Measurements from ENCODE around the gene PRKAR1A.
"Not testable (repeated sequence)": the region's sequence is repeated elsewhere in the genome, so short reads cannot be mapped to it uniquely, and the experiment has no call there.

PRKAR1A gene

DNA sequence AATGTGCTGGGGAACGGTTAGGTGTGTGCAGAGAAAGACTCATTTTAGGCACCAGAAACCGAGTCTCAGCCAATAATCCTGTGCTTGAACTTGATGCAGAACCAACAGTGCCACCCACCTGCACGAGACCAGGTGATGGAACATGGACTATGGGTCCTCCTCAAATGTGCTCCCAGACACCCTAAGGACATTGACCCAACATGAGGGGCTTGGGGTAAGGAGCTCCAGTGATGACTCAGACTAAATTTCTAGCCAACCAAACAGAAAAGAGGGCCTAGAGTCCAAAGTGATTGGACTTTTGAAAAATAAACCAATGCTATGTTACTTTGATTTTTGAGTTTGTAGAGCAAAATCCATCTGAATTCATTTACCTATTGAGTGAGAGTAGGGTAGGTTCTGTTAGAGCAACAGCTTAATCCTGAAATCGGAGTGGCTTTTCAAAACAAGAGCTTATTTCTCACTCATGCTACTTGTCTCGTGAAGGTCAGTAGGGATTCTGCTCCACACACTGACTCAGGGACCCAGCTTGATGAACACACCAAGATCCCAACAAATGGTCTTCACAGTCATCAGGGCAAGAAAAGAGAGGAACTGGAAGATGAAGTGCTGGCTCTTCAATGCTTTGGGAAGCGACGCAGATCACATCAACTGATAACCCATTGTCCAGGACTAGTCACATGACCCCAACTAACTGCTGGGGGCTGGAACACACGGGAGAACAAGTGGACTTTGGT is 67.1 kb downstream of the PRKAR1A start:
- no peak for DNase-seq (ENCODE audit: low spot score)

DNA sequence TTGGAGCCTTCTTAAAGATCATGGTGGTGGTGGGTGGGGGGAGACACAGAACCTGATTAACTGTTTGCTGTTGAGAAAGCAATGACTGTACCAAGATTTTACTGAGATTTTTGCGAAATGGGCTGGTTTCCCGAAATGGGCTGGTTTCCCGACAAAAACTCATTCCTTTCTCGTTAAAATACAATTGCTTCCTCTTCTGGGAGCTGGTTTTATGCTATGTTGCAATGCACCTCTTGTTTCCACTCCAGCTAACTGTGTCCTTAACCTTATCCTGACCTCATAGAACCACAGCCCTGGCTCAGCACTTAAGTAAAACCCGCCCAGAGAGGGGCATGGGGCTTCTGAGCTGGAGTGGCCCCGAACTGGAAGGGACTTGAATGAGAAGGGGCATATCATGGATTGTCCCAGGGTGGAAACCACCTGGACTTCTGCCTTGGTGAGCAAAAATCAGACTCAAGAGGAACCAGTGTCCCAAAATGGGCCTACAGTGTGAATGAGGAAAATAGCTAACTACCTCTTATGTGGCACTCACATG is 68.1 kb downstream of the PRKAR1A start:
- DNase-seq (ENCODE audit: low spot score), result no peak

DNA sequence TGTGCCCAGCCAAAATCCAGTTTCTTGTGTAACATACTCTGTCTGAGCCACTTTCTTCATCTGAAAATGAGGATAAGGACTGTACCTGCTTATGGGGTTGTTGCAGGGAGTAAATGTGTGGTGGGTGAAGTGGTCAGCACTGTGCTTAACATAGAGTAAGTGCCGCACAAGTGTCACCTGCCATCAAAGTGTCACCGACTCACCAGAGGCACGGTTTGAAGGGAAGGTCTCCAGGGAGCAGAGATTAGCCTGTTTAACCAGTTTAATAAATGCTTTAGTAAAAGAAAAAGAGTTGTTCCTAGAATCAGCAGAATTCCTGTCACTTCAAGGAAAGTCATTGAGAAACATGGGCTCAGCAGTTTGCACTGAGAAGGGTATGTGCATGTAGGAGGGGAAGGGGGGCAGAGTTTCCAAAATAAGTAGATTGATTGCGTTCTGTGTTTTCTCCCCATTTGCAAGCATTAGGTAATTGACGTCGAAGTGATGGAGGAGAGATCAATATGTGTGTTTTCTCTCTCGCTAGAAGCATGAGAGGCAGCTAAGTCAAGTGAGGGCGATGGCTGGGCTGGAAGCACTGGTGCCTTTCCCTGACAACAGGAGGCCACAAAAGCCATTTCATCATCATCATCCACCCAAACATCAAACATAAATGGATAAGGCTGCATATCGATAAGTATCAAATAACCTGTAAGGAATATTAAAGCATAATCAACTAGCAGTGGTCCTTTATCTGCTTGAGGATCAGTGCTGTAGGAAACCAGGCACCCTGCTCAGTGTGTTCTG is 69.8 kb downstream of the PRKAR1A start:
- no peak for DNase-seq (ENCODE audit: low spot score)

DNA sequence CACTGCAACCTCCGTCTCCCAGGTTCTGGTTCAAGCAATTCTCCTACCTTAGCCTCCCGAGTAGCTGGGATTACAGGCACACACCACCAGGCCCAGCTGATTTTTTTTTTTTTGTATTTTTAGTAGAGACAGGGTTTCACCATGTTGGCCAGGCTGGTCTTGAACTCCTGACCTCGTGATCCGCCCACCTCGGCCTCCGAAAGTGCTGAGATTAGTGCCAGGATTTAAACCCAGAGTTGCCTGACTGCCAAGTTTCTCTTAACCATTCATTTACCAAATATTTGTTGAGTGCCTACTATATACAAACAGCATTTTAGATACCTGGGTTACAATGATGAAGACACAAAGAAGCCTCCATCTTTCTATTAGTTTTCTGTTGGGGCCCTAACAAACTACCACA is 70.6 kb downstream of the PRKAR1A start:
- not testable (repeated sequence) for DNase-seq (ENCODE audit: low spot score)

DNA sequence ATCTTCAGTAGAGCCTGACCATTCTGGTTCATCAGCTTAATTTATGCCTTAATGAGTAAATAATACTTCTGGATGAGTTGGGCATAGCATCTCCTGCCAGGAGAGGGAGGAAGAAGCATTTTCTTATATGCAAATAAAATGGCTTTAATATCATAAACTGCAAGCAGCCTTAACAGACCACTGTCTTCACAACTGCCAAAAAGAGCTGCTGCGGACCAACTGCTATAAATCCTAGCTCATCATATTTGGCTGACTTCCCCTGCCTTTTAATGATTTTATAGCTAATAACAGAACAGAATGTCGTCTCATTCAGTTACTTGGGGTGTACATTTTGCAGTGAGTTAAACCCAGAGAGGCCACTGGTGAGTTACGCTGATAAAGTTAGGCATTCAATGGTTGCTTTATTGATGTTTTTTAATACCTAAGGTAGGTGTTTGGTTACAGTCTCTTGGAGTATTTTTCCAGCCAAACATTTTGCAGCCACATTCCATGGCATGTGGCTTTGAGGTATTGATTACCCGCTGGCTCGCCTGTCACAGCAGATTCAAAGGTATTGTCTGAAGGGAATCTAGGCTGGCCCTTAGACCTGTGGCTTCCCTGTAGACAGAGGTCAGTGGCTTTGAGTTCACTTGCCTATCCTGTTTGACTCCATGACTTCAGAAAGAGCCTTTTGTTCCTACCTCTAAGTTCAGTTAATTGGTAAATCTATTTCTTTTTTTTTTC is 72.5 kb downstream of the PRKAR1A start:
- DNase-seq (ENCODE audit: low spot score), result no peak

DNA sequence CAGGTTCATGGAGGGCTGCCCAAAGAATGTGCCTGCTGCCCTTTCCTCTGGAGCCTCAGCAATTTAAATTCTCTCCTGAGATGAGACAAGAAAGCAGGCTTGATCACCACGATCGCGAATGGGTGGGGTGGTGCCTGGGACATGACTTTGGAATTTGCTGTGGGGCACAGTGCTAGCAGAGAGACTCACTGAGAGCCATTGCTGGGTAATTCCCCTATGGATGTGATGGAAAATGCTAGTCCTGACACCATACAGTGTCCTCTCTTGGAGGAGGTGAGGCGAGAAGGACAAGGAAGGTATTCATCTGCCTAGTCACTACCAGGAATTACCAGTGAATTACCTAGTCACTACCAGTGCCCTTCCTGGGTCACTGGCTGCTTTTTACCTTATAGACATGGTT is 73.4 kb downstream of the PRKAR1A start:
- DNase-seq (ENCODE audit: low spot score), result no peak

DNA sequence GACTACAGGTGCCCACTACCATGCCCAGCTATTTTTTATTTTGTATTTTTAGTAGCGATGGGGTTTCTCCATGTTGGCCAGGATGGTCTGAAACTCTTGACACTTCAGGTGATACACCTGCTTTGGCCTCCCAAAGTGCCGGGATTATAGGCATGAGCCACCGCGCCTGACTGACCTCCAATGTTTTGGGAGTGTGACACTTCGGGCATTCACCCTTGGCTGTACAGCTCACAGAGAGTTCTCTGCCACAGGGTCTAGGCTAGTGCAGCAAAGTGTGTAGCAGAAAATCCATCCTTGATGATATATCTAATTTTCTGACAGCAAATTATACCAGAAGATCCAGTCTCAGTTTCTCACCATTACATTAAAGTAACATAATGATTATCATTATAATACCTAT is 74.8 kb downstream of the PRKAR1A start:
- no peak for DNase-seq (ENCODE audit: low spot score)

DNA sequence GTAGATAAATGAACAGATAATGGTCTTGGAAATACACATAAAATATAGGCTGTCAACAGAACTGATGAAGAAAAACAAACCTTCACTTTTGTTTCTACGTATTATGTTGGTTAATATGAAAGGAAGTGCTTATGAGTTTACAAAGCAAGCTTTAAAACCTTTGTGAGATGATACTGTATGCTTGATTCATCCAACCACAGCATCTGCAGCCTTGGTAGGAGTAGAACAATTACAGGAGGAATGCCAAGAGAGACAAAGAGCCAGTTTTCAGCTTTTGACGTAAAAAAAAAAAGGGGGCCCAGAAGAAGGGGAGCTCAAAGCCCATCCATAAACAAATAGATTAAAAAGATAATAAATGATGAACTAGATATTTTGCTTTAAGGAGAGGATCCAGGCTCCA is 75.6 kb downstream of the PRKAR1A start:
- DNase-seq (ENCODE audit: low spot score), result no peak

DNA sequence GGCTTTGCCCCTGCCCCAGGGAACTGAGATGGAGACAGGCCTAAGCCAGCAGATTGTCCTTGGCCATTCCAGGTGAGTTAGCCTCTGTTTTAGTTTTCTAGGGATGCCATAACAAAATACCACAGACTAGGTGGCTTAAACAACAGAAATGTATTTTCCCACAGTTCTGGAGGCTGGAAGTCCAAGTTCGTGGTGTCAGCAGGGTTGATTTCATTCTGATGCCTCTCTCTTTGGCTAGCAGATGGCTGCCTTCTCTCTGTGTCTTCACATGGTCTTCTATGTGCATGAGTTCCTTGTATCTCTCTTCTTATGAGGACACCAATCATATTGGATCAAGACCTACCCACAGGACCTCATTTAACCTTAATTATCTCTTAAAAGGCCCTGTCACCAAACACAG is 76.1 kb downstream of the PRKAR1A start:
- DNase-seq (ENCODE audit: low spot score), result no peak

DNA sequence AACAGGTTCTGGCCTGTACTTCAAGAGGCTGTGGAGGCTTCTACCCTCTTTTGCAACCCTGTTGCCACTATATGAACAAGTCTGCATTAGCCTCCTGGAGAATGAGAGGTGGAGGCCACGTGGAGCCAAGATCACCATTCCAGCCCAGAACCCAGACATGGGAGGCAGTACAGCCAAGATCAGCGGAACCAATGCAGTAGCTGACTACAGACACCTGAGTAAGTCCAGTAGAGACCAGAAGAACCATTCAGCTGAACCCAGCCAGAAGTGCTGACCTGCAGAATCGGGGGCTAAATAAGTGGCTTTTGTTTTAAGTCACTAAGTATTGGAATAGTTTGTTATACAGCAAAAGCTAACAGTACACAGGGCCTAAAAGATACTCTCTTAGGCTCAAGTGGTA is 76.9 kb downstream of the PRKAR1A start:
- DNase-seq (ENCODE audit: low spot score), result no peak

DNA sequence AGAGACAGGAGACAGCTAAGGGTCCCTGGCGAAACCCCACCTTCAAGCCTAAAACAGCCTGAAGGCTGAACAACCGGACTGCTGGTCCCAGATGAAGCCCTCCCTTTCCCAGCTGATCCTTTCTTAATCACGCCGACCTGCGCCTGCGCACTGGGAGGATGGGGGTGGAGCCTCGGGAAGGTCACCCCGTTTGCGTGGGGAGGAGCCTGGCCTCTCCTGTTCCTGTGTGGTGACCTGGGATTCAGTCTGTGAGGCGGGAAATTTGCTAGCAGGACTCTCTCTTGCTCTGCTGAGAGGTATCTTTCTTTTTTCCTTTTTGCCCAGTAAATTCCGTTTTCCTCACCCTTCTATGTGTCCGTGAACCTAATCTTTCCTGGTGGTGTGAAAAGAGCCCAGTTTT is 79.4 kb downstream of the PRKAR1A start:
- DNase-seq (ENCODE audit: low spot score), result no peak

DNA sequence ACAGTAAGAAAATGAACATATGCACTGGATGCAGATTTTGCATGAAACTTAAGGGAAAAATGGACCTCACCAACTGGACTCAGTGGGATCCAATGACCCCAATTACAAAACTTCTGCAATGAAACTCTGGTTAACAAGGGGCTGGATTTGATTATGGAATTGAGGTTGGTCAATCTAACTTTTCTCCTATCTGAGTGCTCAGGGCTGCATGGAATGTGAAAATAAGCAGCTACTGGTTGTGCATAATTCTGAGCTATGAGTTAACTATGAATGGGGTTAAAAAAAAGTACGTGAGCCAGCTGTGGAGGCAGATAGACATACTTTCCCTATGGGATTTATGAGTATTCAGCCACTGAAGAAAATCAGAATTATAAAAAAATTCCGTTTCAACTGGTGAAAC is 79.8 kb downstream of the PRKAR1A start:
- no peak for DNase-seq (ENCODE audit: low spot score)

DNA sequence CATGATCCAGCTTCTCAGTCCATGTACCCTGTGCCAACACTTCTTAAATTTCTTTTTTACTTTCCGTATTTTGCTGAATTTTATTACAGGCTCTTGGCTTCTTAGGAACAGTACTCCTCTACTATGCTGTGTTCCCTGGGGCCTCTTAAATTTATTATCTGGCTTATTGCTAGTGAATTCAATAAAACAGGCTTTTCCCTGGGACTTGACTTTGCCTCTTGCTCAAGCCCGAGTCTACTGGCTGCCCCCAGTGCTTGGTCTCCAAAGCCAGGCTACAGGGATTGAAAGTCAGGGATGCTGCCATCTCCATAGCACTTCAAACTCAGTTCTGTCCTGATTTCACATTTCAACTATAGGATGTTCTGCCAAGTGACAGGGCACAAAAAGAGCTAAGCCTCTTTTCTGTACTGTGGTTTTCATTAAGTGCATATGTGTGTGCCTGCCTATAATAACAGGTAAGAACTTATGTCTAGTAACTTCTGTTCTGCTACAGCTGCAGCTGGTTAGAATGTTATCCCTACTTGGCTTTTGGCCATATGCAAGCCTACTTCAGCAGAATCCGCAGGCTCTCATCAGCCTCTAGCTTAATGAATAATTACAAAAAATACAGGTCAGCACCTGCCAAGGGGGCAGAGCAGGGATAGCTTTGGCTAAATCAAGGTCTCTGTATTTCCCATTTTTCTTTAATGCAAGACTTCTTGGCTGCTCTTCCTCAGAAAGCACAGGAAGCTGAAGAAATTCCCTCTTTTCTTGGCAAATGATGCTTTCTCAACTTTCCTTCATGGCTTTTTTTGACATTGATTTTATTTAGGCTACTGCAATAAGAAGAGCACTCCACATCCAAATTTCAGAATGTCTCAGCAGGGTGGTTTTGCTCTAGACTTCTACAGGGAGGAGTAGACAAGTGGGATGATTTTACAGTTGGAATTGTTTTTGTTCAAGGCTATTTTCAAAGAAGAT is 80.7 kb downstream of the PRKAR1A start:
- no peak for DNase-seq (ENCODE audit: low spot score)

DNA sequence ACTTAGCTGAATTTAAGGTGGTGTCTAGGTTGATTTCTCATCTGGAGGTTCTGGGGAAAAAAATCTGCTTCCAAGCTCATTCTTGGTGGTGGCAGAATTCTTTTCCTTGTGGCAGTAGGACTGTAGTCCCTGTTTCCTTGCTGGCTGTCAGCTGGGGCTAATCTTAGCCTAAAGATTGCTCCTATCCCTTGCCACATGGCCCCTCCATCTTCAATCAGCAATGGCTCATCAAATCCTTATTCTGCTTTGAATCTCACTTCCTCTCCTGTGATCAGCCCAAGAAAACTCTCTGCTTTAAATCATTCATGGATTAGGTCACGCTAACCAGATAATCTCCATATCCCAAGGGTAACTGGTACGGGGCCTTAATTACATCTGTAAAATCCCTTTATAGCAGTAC is 82.3 kb downstream of the PRKAR1A start:
- DNase-seq (ENCODE audit: low spot score), result no peak

DNA sequence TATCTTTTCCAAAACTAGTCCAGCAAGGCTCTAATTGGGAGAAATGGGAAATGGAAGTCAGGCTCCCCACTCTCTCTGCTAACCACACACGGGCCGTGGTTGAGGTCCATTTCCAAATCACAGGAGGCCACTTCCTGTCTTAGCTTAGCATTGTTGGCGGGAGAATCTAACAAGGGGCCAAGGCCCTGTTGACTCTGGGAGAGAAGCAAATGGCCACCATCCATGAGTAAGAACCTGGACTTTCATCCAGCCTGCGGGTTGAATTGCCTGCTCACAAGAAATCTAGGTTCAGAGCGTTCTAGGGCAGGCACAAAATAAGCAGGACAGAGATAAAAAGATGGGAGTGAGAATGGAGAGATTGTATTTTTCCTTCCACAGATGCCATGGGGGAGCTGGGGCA is 83.3 kb downstream of the PRKAR1A start:
- no peak for DNase-seq (ENCODE audit: low spot score)

DNA sequence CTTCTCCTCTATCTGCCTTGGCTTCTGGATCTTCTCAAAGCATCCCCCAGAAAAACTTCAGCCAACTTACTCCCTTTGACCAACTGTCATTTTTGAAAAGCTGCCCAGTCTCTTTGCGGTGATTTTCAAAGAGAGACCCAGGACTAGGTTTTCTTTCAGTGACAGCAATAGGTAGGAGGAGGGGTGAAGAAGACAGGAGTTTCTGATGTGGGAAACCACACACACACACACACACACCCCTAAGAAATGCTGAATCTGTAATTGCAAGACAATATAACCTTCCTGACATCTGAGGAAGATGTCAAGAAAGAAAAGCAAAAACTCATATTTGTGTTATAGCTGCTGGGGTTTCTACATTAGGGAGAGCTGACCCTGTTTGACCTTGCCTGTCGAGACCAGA is 83.8 kb downstream of the PRKAR1A start:
- DNase-seq (ENCODE audit: low spot score), result no peak

DNA sequence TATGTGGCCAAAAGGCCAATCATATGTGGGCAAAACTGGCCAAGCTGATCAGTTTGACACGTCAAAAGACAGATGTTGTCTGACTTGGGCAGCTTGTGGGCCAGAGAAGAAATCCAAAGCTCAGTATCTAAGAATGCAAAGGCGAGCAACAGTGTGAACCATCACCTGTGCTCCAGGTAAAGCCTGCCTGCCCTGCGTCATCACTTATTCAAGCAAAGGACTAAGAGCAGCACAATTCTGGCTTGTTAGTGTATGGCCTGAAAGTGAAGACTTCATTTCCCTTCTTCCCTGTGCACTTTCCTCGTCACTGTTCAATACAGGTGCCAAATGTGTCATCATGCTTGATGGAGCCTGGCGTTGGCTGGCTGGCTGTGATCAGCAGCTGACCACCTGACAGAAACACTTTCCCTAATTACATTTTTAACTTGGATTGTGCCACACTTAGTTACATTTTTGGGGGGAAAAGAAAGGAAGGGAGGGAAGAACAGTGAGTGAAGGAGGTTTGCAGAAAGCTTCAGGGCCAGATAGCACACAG is 84.2 kb downstream of the PRKAR1A start:
- DNase-seq (ENCODE audit: low spot score), result no peak

DNA sequence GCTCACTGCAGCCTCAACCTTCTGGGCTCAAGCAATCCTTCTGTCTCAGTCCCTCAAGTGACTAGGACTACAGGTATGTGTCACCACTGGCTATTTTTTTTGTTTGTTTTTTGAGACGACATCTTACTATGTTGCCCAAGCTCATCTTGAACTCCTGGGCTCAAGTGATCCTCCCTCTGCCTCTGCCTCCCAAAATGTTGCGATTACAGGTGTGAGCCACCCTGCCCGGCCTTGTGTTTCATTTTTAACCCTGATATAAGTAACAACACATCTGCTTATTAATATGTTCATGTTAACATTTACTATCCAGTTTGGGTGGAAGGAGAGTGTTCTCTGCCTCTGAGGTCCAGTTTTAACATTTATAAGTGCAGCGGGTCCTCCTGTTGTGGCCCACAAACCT is 85.8 kb downstream of the PRKAR1A start:
- no peak for DNase-seq (ENCODE audit: low spot score)

DNA sequence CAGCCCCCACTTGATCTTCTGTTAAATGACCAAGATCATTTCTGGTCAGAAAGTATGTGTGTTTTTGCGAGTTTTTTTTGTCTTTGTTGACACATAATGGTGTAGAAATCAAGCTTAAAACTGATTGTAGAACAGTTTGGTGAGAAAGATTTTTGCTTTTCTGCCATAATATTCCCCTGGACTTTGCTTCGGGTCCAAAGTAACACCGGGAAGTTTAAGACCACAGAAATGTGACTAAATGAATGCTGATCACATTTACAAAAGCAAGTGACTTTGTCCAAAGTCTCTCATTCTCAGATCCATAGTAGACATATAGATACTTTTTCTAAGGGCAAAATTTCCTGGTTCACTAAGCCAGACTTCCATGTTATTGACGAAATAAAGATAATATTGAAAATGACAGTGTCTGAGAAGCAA is 86.3 kb downstream of the PRKAR1A start:
- no peak for DNase-seq (ENCODE audit: low spot score)

DNA sequence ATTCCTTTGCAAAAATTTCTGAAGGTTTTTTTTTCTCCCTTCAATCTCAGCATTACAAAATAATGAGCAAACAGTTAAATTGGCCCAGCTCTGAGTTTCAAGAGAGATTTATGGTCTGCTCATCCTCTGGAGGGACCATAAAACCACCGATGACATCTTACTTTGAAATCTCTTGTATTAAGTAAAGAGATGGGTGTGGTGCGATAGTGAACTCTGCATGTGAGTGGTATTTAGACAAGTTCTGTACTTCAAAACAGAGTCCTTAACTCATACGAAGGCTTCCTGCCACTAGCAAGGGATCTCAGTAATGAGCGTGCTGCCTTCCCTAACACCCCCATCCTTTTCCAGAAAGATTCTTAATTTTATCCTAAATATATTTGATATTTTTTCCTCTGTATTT is 86.9 kb downstream of the PRKAR1A start:
- no peak for DNase-seq (ENCODE audit: low spot score)

DNA sequence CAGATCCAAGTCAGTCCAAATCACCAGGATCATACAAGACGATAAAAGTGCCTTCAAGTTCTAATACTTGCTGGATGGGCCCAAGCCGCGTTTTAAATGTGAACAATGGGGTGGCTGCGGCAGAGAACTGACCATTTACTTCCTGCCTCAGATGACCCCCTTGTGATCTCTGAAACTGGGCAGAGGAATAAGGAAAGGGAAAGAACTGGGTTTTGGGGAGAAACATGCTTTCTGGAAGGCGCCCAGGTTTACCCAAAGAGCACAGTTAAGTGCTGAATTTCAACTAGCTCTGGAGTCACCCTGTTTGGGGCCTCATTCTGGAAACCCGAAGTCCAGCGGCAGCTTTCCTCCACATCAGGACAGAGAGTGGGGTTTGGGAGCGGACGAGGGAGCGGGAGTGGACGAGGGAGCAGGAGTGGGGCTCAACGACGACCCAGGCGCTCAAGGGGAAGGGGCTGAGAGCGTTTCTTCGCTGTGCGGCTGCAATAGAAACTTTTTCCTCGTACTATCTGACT is 87.4 kb downstream of the PRKAR1A start:
- DNase-seq (ENCODE audit: low spot score), result no peak

Data from hematopoietic multipotent progenitor cell treated with erythropoietin and hydrocortisone succinate and interleukin-3 and kit ligand, for 15 days (in vitro differentiated cells).